Chondrocyte (in vitro differentiated cells): ENCODE results near the gene KEAP1. TPM values are rescaled to one million over a fixed set of nuclear protein-coding genes. Genes with fewer than 3 reads are reported as not detected.

Experiments
- DNase-seq: peaks from one replicate; pipeline ENCODE4 v3.0.0; 2021; ENCODE audit warnings: mixed read lengths, low spot score
- H3K27ac Mint-ChIP-seq: one replicate; pipeline ENCODE4 v1.8.0; 2021; ENCODE audit warnings: mild to moderate bottlenecking, moderate library complexity, mixed read lengths; ENCODE audit not compliant: unreplicated experiment
- H3K27me3 Mint-ChIP-seq: 2 replicates; pipeline ENCODE4 v1.8.0; 2021; ENCODE audit warnings: low read depth, mixed read lengths
- H3K36me3 Mint-ChIP-seq: 2 replicates; pipeline ENCODE4 v1.8.0; 2021; ENCODE audit warnings: low read depth, mixed read lengths
- H3K4me1 Mint-ChIP-seq: 2 replicates; pipeline ENCODE4 v1.8.0; 2021; ENCODE audit warnings: low read depth, mild to moderate bottlenecking, mixed read lengths
- H3K4me3 Mint-ChIP-seq: one replicate; pipeline ENCODE4 v1.8.0; 2021; ENCODE audit warnings: mild to moderate bottlenecking, moderate library complexity, mixed read lengths; ENCODE audit not compliant: unreplicated experiment
- H3K9me3 Mint-ChIP-seq: 2 replicates; pipeline ENCODE4 v1.8.0; 2021; ENCODE audit warnings: low read depth, mixed read lengths
- CTCF ChIP-seq: fragments of 200-600 bp; sonication (generic); IDR thresholded peaks from 2 replicates; pipeline ENCODE4 v1.5.0; 2021; ENCODE audit warnings: antibody characterized with exemption, mild to moderate bottlenecking, moderate library complexity
- total RNA-seq: library from RNA; stranded (reverse); gene quantifications from 3 replicates; pipeline ENCODE4 v1.2.1, GENCODE V29; 2021

KEAP1 gene
- total RNA-seq, 1 donor from 2014 or later, result 69.3 TPM

DNA sequence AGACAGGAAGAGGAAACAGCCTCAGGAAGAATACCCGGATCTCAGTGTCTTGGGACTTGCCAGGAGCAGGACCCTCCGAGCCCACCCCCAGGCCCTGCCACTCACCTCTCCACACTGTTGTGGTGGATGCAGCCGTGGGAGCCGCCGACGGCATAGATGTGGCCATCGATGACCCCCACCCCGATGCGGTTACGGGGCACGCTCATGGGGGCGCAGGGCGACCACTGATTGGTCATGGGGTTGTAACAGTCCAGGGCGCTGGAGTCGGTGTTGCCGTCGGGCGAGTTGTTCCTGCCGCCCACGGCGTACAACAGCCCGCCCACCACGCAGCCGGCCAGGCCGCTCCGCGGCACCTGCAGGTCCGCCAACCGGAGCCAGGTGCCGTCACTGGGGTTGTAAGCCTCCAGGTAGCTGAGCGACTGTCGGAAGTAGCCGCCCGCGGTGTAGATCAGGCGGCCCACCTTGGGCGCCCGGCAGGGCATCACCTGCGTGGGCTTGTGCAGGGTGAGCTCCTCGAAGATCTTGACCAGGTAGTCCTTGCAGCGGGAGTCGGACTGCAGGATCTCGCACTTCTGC is 11.6 kb downstream of the KEAP1 start:
- no peaks in the 10 kb centered on the region for H3K4me1 Mint-ChIP-seq
- H3K27ac Mint-ChIP-seq, result no peak overlapping the region
- DNase-seq, result peak; percentile 91
- H3K27me3 Mint-ChIP-seq, result no peaks in the 10 kb centered on the region
- no peak for TF ChIP-seq CTCF
- no peak overlapping the region for H3K4me3 Mint-ChIP-seq
- no peaks in the 10 kb centered on the region for H3K9me3 Mint-ChIP-seq
- H3K36me3 Mint-ChIP-seq, result peaks cover 22% of the 10 kb centered on the region

DNA sequence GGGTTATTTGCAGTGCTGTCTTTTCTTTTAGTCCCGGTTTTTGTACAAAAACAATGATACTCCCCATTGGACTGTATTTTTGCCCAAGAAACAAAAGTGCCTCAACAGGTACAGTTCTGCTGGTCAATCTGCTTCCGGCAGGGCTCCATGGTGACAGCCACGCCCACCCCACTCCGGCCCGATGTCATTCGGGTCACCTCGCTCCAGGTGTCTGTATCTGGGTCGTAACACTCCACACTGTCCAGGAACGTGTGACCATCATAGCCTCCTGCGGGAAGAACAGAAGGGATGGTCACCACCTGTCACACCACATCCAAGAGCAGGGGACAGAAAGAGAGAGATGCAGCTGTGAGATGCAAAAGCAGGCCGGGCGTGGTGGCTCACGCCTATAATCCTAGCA is 16.6 kb downstream of the KEAP1 start:
- no peaks in the 10 kb centered on the region for H3K9me3 Mint-ChIP-seq
- DNase-seq, result no peak
- H3K27ac Mint-ChIP-seq, result no peak overlapping the region
- H3K4me1 Mint-ChIP-seq, result no peaks in the 10 kb centered on the region
- peaks cover 24% of the 10 kb centered on the region for H3K36me3 Mint-ChIP-seq
- no peak for TF ChIP-seq CTCF
- H3K27me3 Mint-ChIP-seq, result no peaks in the 10 kb centered on the region
- no peak overlapping the region for H3K4me3 Mint-ChIP-seq

- Mint-ChIP-seq H3K27ac (no peak overlapping the region), H3K36me3 (no peaks in the 10 kb centered on the region), H3K27me3 (no peaks in the 10 kb centered on the region), H3K4me1 (peaks cover 8% of the 10 kb centered on the region), H3K4me3 (peak overlapping the region; percentile 68), H3K9me3 (no peaks in the 10 kb centered on the region)
- peak; percentile 91 for DNase-seq
- peak; percentile 82 for TF ChIP-seq CTCF
Observed at GRCh38 chr19:10478903-10479384, 24.2 kb downstream of the KEAP1 start.

- H3K4me3 Mint-ChIP-seq, result no peak overlapping the region
- H3K9me3 Mint-ChIP-seq, result no peaks in the 10 kb centered on the region
- no peak for DNase-seq
- H3K4me1 Mint-ChIP-seq, result peaks cover 8% of the 10 kb centered on the region
- no peaks in the 10 kb centered on the region for H3K36me3 Mint-ChIP-seq
- TF ChIP-seq CTCF, result no peak
- no peak overlapping the region for H3K27ac Mint-ChIP-seq
- no peaks in the 10 kb centered on the region for H3K27me3 Mint-ChIP-seq
Observed at GRCh38 chr19:10478476-10478875, 24.7 kb downstream of the KEAP1 start.

GRCh38 chr19:10474962-10475451 is 28.1 kb downstream of the KEAP1 start:
- TF ChIP-seq CTCF, result no peak
- DNase-seq, result no peak
- H3K9me3 Mint-ChIP-seq, result no peaks in the 10 kb centered on the region
- no peaks in the 10 kb centered on the region for H3K36me3 Mint-ChIP-seq
- no peak overlapping the region for H3K27ac Mint-ChIP-seq
- H3K4me1 Mint-ChIP-seq, result peaks cover 8% of the 10 kb centered on the region
- no peaks in the 10 kb centered on the region for H3K27me3 Mint-ChIP-seq
- H3K4me3 Mint-ChIP-seq, result no peak overlapping the region
